Measurements from ENCODE around the gene STAC2. TPM values are rescaled to one million over a fixed set of nuclear protein-coding genes. Genes with fewer than 3 reads are reported as not detected.

The STAC2 gene
- total and polyA plus RNA-seq, 2 donors (not counting 1 experiment from before 2014, with no cell fraction given), result not detected

DNA sequence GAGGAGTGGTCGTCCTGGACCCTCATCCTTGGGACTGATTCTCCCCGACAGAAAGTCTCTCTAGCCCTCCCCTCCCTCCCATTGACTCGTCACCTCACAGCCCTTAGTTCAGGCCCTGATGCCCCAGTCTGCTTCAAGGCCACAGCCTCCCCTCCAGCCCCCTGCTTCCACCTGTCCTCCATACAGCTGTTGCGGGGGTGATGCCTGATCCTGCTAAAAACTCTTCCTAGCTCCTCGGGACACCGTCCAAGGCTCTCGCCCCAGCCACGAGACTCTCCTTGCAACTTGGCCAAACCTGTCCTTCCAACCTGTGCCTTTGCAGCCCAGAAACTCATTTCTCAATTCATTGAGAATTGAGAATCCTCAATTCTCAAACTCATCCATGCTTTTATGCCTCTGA lies 6.8 kb downstream of the STAC2 start:
- Histone ChIP-seq H3K4me3 (ENCODE audit: control extremely low read depth in 1 of 5, extremely low read depth in 1 of 5, insufficient read depth in 1 of 5, low read depth in 2 of 5, low read length in 4 of 5) (no peak overlapping the region), H3K4me2 (replicated peaks; ENCODE audit: low read depth, low read length, poor library complexity, severe bottlenecking) (no peak overlapping the region), H4K20me1 (ENCODE audit: control insufficient read depth, insufficient read depth, low read length, poor library complexity, severe bottlenecking) (no peaks in the 10 kb centered on the region), H3K27me3 (replicated peaks in 1 of 4; ENCODE audit: control extremely low read depth in 1 of 4, control insufficient read depth in 3 of 4, insufficient read depth in 4 of 4, low read length in 3 of 4) (peaks cover 0 to 10% (median 2%) of the 10 kb centered on the region in 4 experiments), H3K4me1 (ENCODE audit: control insufficient read depth in 2 of 2, insufficient read depth in 2 of 2, low read length in 2 of 2) (no peaks in the 10 kb centered on the region), H3K79me2 (ENCODE audit: control insufficient read depth, insufficient read depth, low read length) (no peaks in the 10 kb centered on the region), H3K27ac (ENCODE audit: low read length in 2 of 2) (no peak overlapping the region), H2AFZ (ENCODE audit: insufficient read depth, low read depth, low read length, poor library complexity, severe bottlenecking) (no peak overlapping the region), H3K36me3 (replicated peaks in 1 of 2; ENCODE audit: control extremely low read depth in 1 of 2, control insufficient read depth in 1 of 2, extremely low read depth in 1 of 2, insufficient read depth in 2 of 2, low read length in 1 of 2) (no peaks in the 10 kb centered on the region), H3K9ac (ENCODE audit: low read length) (no peak overlapping the region), H3K9me3 (ENCODE audit: control extremely low read depth in 1 of 3, control insufficient read depth in 2 of 3, insufficient read depth in 1 of 3, low read length in 2 of 3) (no peaks in the 10 kb centered on the region)
- Mint-ChIP-seq H3K4me3 (no peak overlapping the region), H3K4me1 (peaks cover 3% of the 10 kb centered on the region), H3K9me3 (ENCODE audit: insufficient read depth) (no peaks in the 10 kb centered on the region), H3K27ac (no peak overlapping the region), H3K27me3 (peaks cover 32% of the 10 kb centered on the region)
- DNase-seq (no peak), ATAC-seq (ENCODE audit: low read depth) (no peak)
- no peak for TF ChIP-seq EZH2 (IDR thresholded peaks at IDR 0.05; ENCODE audit: borderline replicate concordance, insufficient read depth, low read depth, low read length, poor library complexity, severe bottlenecking)
- TF ChIP-seq, protein P1, sequence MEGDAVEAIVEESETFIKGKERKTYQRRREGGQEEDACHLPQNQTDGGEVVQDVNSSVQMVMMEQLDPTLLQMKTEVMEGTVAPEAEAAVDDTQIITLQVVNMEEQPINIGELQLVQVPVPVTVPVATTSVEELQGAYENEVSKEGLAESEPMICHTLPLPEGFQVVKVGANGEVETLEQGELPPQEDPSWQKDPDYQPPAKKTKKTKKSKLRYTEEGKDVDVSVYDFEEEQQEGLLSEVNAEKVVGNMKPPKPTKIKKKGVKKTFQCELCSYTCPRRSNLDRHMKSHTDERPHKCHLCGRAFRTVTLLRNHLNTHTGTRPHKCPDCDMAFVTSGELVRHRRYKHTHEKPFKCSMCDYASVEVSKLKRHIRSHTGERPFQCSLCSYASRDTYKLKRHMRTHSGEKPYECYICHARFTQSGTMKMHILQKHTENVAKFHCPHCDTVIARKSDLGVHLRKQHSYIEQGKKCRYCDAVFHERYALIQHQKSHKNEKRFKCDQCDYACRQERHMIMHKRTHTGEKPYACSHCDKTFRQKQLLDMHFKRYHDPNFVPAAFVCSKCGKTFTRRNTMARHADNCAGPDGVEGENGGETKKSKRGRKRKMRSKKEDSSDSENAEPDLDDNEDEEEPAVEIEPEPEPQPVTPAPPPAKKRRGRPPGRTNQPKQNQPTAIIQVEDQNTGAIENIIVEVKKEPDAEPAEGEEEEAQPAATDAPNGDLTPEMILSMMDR (IDR thresholded peaks at IDR 0.05), result no peak
- 92% methylated on average over 6 of the region's 8 CpGs for WGBS (ENCODE audit: insufficient coverage)
- intact Hi-C loops (cut with micrococcal nuclease), result no loop called here
- POLR2A ChIA-PET, result no interaction called here
- CTCF ChIA-PET, result interaction anchor here (1.7 kb wide), 1 partner anchor 12 kb away, joined by 5 read pairs; no protein-coding TSS in a partner anchor

DNA sequence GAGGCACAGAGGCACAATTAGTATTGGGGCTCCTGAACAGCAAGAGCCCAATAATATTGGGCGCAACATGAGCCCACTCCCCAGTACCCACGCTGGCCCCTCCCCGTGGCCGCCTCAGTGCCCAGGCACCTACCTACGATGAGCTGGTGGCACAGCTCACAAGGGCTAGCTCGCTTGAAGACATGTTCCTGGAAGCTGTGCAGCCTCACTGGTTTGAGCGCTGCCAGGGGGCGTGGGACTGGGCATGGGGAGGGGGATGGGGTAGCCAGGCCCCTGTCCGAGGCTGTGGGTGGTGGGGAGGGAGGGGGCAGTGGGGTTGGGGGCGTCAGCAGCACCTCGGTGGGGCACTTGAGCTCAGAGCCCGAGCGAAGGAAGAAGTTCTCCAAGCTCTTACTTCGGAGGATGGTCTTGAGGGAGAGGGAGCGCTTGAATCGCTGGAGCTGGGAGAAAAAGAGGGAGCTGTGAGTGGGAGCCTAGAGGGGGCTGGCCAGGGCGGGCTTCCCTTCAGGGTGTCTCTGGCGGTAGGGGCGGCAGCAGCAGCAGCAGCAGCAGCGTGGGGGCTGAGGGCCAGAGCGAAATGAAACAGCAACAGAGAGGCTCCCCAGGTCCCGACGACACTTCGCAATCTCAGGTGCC lies 7.9 kb downstream of the STAC2 start:
- Mint-ChIP-seq H3K27ac (no peak overlapping the region), H3K9me3 (ENCODE audit: insufficient read depth) (no peaks in the 10 kb centered on the region), H3K4me1 (no peaks in the 10 kb centered on the region), H3K4me3 (no peak overlapping the region), H3K27me3 (peaks cover 27% of the 10 kb centered on the region)
- CTCF ChIA-PET, result interaction anchor here (0.7 to 1.7 kb wide), 2 partner anchors 11 to 13 kb away, joined by 3 to 5 read pairs; no protein-coding TSS in a partner anchor
- Histone ChIP-seq H2AFZ (ENCODE audit: insufficient read depth, low read depth, low read length, poor library complexity, severe bottlenecking) (peak overlapping the region; percentile 38), H3K9ac (ENCODE audit: low read length) (no peak overlapping the region), H3K36me3 (replicated peaks in 1 of 2; ENCODE audit: control extremely low read depth in 1 of 2, control insufficient read depth in 1 of 2, extremely low read depth in 1 of 2, insufficient read depth in 2 of 2, low read length in 1 of 2) (no peaks in the 10 kb centered on the region), H3K4me2 (replicated peaks; ENCODE audit: low read depth, low read length, poor library complexity, severe bottlenecking) (peak overlapping the region; percentile 42), H3K79me2 (ENCODE audit: control insufficient read depth, insufficient read depth, low read length) (no peaks in the 10 kb centered on the region), H3K4me3 (ENCODE audit: control extremely low read depth in 1 of 5, extremely low read depth in 1 of 5, insufficient read depth in 1 of 5, low read depth in 2 of 5, low read length in 4 of 5) (no peak overlapping the region), H3K4me1 (ENCODE audit: control insufficient read depth in 2 of 2, insufficient read depth in 2 of 2, low read length in 2 of 2) (no peaks in the 10 kb centered on the region), H4K20me1 (ENCODE audit: control insufficient read depth, insufficient read depth, low read length, poor library complexity, severe bottlenecking) (no peaks in the 10 kb centered on the region), H3K27me3 (replicated peaks in 1 of 4; ENCODE audit: control extremely low read depth in 1 of 4, control insufficient read depth in 3 of 4, insufficient read depth in 4 of 4, low read length in 3 of 4) (peaks cover 0 to 10% (median 2%) of the 10 kb centered on the region in 4 experiments), H3K27ac (ENCODE audit: low read length in 2 of 2) (no peak overlapping the region), H3K9me3 (ENCODE audit: control extremely low read depth in 1 of 3, control insufficient read depth in 2 of 3, insufficient read depth in 1 of 3, low read length in 2 of 3) (no peaks in the 10 kb centered on the region)
- ATAC-seq (ENCODE audit: low read depth) (no peak), DNase-seq (no peak)
- TF ChIP-seq, protein P1 (IDR thresholded peaks at IDR 0.05), result no peak
- no peak for TF ChIP-seq EZH2 (IDR thresholded peaks at IDR 0.05; ENCODE audit: borderline replicate concordance, insufficient read depth, low read depth, low read length, poor library complexity, severe bottlenecking)
- 21% methylated on average over 24 of the region's 24 CpGs for WGBS (ENCODE audit: insufficient coverage)
- POLR2A ChIA-PET, result no interaction called here
- intact Hi-C loops (cut with micrococcal nuclease), result no loop called here
